Measurements from ENCODE around the gene SPTBN4. TPM values are rescaled to one million over a fixed set of nuclear protein-coding genes. Genes with fewer than 3 reads are reported as not detected.

The SPTBN4 gene
- polyA plus RNA-seq, 1 donor from 2014 or later = 12.7 TPM

DNA sequence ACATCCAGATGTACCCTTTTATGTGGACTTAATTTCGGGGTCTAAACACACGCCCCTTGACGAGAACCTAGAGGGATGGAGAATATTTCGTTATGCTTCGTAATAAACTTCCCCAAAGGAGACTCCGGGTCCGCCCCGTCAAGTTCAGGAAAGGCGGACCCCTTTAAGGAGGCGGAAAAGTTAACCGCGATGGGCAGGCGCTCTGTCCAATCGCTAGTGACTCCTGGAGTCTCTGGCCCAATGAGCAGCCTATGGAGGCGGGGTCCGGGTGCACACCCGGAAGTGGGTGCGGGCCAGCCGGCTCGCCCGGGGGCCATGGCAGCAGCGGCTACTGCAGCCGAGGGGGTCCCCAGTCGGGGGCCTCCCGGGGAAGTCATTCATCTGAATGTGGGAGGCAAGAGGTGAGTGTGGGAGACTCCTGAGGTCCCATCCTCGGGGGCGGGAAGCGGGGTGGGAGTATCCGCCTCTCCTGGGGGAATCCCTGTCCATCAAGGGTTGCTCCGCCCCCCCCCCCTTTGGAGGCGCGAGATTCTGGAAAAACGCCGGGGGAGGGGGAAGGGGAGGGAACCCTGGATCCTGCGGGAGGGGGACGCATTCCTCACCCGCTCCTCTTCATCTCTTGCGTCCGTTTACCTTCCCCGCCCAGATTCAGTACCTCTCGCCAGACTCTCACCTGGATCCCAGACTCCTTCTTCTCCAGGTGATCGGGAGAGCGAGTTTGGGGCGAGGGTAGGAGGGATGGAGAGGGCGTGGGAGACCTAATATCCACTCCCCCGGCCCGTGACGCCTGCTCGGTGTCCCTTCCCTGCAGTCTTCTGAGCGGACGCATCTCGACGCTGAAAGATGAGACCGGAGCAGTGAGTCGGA lies 110.0 kb downstream of the SPTBN4 start, which contains the start of gene SHKBP1:
Gene SHKBP1 (plus strand): TSS at position 289 of the 867 bp plus-strand sequence. CDS start 27 bp downstream, at position 316.
- peak within 1 kb of the TSS; percentile 89 for H3K4me3 ChIP-seq (ENCODE audit: low read length)
- no peaks in the 10 kb centered on the region for H3F3A ChIP-seq (ENCODE audit: insufficient read depth, low read length, poor library complexity, severe bottlenecking)
- no peaks in the 10 kb centered on the region for H4K20me1 ChIP-seq (ENCODE audit: insufficient read depth)
- no peaks in the 10 kb centered on the region for H3K9me3 ChIP-seq (ENCODE audit: low read length)
- peak; percentile 60 for TF ChIP-seq MXI1 (conservative IDR thresholded peaks at IDR 0.05; ENCODE audit: poor library complexity, severe bottlenecking)
- peak; percentile 10 for TF ChIP-seq EP300 (conservative IDR thresholded peaks at IDR 0.05; ENCODE audit: poor library complexity, severe bottlenecking)
- TF ChIP-seq, protein P1, sequence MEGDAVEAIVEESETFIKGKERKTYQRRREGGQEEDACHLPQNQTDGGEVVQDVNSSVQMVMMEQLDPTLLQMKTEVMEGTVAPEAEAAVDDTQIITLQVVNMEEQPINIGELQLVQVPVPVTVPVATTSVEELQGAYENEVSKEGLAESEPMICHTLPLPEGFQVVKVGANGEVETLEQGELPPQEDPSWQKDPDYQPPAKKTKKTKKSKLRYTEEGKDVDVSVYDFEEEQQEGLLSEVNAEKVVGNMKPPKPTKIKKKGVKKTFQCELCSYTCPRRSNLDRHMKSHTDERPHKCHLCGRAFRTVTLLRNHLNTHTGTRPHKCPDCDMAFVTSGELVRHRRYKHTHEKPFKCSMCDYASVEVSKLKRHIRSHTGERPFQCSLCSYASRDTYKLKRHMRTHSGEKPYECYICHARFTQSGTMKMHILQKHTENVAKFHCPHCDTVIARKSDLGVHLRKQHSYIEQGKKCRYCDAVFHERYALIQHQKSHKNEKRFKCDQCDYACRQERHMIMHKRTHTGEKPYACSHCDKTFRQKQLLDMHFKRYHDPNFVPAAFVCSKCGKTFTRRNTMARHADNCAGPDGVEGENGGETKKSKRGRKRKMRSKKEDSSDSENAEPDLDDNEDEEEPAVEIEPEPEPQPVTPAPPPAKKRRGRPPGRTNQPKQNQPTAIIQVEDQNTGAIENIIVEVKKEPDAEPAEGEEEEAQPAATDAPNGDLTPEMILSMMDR (IDR thresholded peaks at IDR 0.05; ENCODE audit: poor library complexity, severe bottlenecking) = peak; percentile 22
- TF ChIP-seq TAF1 (IDR thresholded peaks at IDR 0.05; ENCODE audit: low read depth) = no peak
- peak; percentile 21 for TF ChIP-seq SMC3 (conservative IDR thresholded peaks at IDR 0.05; ENCODE audit: poor library complexity)
- peak; percentile 15 for TF ChIP-seq RAD21 (conservative IDR thresholded peaks at IDR 0.05)
- peak; percentile 10 for TF ChIP-seq POLR2AphosphoS5 (IDR thresholded peaks at IDR 0.05)
- TF ChIP-seq EZH2 (IDR thresholded peaks at IDR 0.05; ENCODE audit: borderline replicate concordance, insufficient read depth, low read length, poor library complexity, severe bottlenecking) = no peak
- TF ChIP-seq, protein P2, sequence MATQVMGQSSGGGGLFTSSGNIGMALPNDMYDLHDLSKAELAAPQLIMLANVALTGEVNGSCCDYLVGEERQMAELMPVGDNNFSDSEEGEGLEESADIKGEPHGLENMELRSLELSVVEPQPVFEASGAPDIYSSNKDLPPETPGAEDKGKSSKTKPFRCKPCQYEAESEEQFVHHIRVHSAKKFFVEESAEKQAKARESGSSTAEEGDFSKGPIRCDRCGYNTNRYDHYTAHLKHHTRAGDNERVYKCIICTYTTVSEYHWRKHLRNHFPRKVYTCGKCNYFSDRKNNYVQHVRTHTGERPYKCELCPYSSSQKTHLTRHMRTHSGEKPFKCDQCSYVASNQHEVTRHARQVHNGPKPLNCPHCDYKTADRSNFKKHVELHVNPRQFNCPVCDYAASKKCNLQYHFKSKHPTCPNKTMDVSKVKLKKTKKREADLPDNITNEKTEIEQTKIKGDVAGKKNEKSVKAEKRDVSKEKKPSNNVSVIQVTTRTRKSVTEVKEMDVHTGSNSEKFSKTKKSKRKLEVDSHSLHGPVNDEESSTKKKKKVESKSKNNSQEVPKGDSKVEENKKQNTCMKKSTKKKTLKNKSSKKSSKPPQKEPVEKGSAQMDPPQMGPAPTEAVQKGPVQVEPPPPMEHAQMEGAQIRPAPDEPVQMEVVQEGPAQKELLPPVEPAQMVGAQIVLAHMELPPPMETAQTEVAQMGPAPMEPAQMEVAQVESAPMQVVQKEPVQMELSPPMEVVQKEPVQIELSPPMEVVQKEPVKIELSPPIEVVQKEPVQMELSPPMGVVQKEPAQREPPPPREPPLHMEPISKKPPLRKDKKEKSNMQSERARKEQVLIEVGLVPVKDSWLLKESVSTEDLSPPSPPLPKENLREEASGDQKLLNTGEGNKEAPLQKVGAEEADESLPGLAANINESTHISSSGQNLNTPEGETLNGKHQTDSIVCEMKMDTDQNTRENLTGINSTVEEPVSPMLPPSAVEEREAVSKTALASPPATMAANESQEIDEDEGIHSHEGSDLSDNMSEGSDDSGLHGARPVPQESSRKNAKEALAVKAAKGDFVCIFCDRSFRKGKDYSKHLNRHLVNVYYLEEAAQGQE (IDR thresholded peaks at IDR 0.05; ENCODE audit: borderline replicate concordance) = no peak
- H3K27ac ChIP-seq (ENCODE audit: low read length) = no peak within 1 kb of the TSS
- H3K27me3 ChIP-seq (ENCODE audit: insufficient read depth, low read depth, low read length) = no peaks in the 10 kb centered on the region
- H3K79me2 ChIP-seq (replicated peaks; ENCODE audit: insufficient read depth, low read length) = no peaks in the 10 kb centered on the region
- H3K9ac ChIP-seq (ENCODE audit: low read length) = peak within 1 kb of the TSS; percentile 71
- H3K9me2 ChIP-seq (ENCODE audit: insufficient read depth, low read length) = no peaks in the 10 kb centered on the region
- peak within 1 kb of the TSS; percentile 73 for H3K4me2 ChIP-seq (ENCODE audit: low read length)
- peak within 1 kb of the TSS; percentile 60 for H2AFZ ChIP-seq (ENCODE audit: low read depth, low read length)
- H3K36me3 ChIP-seq (ENCODE audit: insufficient read depth, low read length) = no peaks in the 10 kb centered on the region

DNA sequence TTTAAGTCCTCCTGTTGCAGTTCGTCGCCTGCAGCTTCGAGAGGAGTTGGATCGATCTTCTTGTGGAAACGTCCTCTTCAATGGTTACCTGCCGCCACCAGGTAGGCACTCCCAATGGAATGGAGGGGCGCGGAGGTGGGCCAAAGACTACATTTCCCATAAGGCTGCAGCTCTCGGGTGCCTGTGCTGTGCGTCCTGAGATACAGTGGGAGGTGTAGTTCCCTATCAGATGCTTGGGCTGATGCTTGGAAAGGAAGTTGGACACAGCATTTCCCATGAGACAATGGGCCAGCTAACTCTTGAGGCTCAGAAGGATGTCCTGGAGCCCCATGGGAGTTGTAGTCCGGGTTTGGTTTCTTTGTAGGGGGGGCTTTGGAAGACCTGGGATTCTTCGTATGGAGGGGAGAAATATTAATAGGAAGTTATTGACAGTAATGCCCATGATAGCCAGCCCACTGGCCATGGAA lies 111.7 kb downstream of the SPTBN4 start:
- Histone ChIP-seq H3K4me3 (ENCODE audit: low read length) (no peak overlapping the region), H2AFZ (ENCODE audit: low read depth, low read length) (no peak overlapping the region), H3F3A (ENCODE audit: insufficient read depth, low read length, poor library complexity, severe bottlenecking) (no peaks in the 10 kb centered on the region), H3K79me2 (replicated peaks; ENCODE audit: insufficient read depth, low read length) (no peaks in the 10 kb centered on the region), H3K9ac (ENCODE audit: low read length) (no peak overlapping the region), H4K20me1 (ENCODE audit: insufficient read depth) (no peaks in the 10 kb centered on the region), H3K4me2 (ENCODE audit: low read length) (no peak overlapping the region), H3K27me3 (ENCODE audit: insufficient read depth, low read depth, low read length) (no peaks in the 10 kb centered on the region), H3K9me3 (ENCODE audit: low read length) (no peaks in the 10 kb centered on the region), H3K27ac (ENCODE audit: low read length) (no peak overlapping the region), H3K9me2 (ENCODE audit: insufficient read depth, low read length) (no peaks in the 10 kb centered on the region), H3K36me3 (ENCODE audit: insufficient read depth, low read length) (no peaks in the 10 kb centered on the region)
- TF ChIP-seq EP300 (conservative IDR thresholded peaks at IDR 0.05; ENCODE audit: poor library complexity, severe bottlenecking) (no peak), EZH2 (IDR thresholded peaks at IDR 0.05; ENCODE audit: borderline replicate concordance, insufficient read depth, low read length, poor library complexity, severe bottlenecking) (no peak), POLR2AphosphoS5 (IDR thresholded peaks at IDR 0.05) (no peak), SMC3 (conservative IDR thresholded peaks at IDR 0.05; ENCODE audit: poor library complexity) (no peak)
- TF ChIP-seq, protein P1 (IDR thresholded peaks at IDR 0.05; ENCODE audit: poor library complexity, severe bottlenecking) = no peak
- TF ChIP-seq, protein P2 (IDR thresholded peaks at IDR 0.05; ENCODE audit: borderline replicate concordance) = no peak

Measured in neural cell (in vitro differentiated cells).